HG03280 (cell line): ENCODE results near the gene VSNL1.

ENCODE experiments used
- ATAC-seq: cut with Tn5 transposase; IDR thresholded peaks from one replicate; pipeline ENCODE4 v1.9.1; 2021; ENCODE audit warnings: mild to moderate bottlenecking, moderate library complexity; ENCODE audit not compliant: unreplicated experiment

Gene VSNL1

DNA sequence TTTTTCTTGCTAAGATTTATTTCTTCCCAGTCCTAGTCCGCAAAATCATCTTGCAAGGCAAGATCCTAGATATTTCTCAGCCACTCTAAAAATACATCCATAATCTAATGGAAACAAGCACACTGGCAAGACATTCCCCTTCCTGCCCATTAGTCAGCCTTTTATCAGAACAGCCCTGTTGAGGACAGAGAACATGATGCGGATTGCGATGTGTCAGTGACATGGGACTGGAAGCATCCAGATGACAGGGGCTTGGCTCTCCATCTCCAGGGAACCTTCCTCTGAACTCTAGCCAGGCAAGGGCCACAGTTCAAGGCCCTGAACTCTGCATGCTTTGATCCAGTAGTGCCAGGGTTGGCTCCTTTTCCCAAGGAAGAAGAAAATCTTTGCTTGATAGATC is 70.0 kb downstream of the VSNL1 start:
- no peak for ATAC-seq

GRCh38 chr2:17611036-17611435 is 70.5 kb downstream of the VSNL1 start:
- no peak for ATAC-seq

- ATAC-seq = no peak
These were observed 73.9 kb downstream of the VSNL1 start for GRCh38 chr2:17614174-17614930.

DNA sequence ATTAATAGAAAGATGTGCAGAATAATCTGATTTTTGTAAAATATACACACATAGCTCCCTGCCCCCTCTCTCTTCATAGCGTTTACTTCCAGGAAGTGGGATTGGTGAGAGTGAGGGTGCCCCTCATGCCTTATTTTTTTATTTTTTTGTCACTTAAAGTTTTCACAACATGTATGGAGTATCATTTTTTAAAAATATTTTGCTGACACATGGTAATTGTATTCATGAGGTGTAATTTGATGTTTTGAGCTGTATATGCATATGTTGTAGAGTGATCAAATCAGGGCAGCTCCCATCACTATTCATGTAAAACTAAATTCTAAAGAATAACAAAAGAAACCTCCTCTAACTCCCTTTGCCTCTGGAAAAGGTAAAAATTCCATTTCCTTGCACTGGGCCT is 74.7 kb downstream of the VSNL1 start:
- no peak for ATAC-seq

- no peak for ATAC-seq
These were observed 75.3 kb downstream of the VSNL1 start for GRCh38 chr2:17615728-17616351.

DNA sequence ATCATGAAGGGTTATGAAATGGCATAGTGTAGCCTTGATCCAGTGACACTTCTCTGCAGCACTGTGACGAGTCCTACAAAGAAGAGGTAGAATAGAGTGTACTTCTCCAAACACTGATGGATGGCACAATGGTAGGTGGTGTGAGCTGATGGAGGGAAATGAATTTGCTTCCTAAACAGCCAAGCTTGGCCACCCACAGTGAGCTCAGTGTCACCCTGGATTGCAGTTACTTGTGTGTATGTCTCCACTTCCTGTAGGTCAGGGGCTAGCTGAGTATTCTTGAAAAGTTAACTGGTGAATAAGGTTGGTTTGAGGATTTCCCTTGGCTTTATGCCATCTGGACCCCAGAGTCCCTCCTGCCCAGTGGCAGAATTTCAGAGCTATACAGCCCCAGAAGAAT is 75.9 kb downstream of the VSNL1 start:
- ATAC-seq = no peak

GRCh38 chr2:17617516-17617915 is 77.0 kb downstream of the VSNL1 start:
- ATAC-seq = no peak

DNA sequence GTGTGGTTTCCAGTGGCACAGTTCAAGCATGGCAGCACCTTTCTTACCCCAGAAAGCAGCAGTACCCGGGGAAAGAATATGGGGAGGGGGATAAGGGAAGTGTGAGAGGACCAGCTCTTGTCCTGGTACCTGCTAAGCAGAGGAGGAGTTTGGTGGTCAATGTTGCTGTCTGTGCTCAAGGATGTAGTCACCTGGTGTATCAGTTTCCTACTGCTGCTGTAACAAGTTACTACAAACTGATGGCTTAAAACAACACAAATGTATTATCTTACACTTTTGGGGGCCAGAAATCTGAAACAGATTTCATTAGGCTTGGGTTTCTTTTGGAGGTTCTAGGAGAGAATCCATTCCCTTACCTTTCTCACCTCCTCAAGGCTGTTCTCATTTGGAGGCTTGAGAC is 77.5 kb downstream of the VSNL1 start:
- no peak for ATAC-seq

- ATAC-seq = no peak
These were observed 79.8 kb downstream of the VSNL1 start for GRCh38 chr2:17620280-17620679.

- ATAC-seq = no peak
These were observed 80.3 kb downstream of the VSNL1 start for GRCh38 chr2:17620841-17621240.

DNA sequence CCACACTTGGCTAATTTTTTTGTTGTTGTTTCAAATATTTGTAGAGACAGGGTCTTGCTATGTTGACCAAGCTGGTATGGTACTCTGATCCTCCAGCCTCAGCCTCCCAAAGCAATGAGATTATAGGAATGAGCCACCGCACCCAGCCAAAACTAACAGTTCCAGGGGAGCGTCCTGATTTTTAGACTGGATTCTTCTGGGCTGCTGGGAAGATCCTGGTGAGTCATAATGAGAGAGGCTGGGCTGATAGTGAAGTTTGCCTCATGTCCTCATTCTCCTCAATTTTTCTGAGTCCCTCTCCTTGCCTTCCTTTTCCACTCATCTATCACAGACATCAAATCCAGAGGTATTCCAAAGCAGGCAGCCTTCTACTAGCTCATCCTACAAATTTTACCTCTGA is 81.3 kb downstream of the VSNL1 start:
- no peak for ATAC-seq

GRCh38 chr2:17625446-17625845 is 85.0 kb downstream of the VSNL1 start:
- ATAC-seq = no peak

GRCh38 chr2:17626986-17627385 is 86.5 kb downstream of the VSNL1 start:
- no peak for ATAC-seq

DNA sequence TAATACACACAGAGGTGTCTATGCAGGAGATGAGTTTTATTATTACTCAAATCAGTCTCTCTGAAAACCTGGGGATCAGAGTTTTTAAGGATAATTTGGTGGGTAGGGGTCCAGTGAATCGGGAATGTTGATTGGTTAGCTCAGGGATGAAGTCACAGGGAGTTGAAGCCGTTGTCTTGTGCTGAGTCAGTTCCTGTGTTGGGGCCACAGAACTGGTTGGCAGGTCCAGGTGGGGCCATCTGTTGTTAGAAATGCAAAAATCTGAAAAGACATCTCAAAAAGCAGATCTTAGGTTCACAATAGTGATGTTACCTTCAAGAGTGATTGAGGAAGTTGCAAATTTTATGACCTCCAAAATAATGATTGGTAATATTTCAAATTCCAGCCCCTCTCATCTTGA is 86.9 kb downstream of the VSNL1 start:
- ATAC-seq = no peak

DNA sequence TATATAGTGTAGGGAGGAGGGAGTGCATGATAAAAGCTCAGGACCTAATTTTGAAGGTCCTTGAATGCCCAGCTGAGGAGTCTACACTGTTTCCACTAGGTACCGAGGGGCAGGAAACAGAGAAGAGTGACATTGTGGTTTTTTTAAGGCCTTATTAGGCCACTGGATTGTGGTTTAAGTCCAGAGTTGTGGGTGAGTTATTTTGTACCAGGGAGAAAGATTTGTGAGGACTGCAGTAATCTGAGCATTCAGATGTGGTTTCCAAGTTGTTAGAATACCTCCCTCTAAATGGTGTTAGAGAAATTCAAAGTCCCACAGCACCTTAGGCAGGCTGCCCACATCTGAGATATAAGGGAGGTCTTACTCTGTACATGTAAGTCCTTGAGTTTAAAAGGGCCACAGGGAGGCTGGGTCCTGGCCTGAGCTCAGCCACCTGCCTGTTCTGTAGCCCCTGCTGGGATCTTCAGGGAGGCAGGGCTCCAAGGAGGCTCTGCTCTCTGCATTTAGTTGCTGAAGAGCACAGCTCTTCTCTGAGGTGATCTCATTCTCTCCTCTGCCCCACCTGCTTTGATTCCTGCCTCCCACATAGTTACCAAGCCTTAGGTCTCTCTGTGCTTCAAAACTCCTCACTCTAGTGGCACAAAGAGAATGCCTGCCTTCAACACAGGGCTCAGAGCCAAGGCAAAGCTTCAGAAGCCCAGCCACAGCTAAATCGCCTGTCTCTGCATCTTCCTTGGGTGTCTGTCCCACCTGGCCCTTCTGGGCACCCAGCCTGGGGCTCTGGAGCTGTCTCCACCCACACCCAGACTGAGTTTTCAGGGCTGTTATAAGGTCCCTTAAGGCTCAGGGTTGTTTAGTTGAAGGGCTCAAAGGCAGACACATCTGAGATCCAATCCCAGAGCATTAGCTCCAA is 88.1 kb downstream of the VSNL1 start:
- ATAC-seq = no peak

DNA sequence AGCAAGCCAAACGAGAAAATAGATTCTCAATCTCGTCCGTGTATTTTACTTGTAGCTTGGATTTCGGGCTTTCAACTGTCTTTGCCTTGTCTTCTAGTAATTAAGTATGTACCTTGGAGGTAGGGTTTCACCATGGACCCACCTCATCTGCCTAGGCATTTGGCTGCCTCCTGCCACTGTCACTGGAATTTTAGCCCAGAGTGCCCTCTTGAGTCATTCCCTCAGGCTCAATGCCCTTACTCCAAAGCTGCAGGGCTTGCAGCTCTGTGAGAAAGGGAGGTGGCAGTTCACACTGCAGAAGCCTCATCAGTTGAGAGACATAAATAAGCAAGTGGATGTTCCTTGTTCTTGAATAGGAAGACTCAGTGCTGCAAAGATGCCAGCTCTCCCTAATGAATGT is 89.6 kb downstream of the VSNL1 start:
- ATAC-seq = no peak

- ATAC-seq = no peak
These were observed 94.5 kb downstream of the VSNL1 start for GRCh38 chr2:17634997-17635396.

DNA sequence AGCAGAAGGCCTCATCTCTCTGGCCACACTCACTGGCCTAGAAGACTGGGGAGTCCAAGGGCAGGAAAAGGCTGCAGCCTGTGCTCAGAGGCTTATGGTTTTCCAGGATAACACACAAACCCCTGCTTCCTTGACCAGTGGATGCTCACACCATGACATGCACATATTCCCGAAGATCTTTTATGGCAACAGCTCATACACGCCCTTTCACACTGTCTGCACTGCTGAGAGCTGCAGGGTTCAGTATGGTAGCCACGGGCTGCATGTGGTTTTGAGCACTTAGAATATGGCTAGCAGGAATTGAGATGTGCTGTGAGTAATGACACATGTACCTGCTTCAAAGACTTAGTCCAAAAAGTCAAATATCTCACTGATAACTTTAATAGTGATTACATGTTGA is 95.8 kb downstream of the VSNL1 start:
- no peak for ATAC-seq

- no peak for ATAC-seq
These were observed 96.8 kb downstream of the VSNL1 start for GRCh38 chr2:17637131-17637906.

DNA sequence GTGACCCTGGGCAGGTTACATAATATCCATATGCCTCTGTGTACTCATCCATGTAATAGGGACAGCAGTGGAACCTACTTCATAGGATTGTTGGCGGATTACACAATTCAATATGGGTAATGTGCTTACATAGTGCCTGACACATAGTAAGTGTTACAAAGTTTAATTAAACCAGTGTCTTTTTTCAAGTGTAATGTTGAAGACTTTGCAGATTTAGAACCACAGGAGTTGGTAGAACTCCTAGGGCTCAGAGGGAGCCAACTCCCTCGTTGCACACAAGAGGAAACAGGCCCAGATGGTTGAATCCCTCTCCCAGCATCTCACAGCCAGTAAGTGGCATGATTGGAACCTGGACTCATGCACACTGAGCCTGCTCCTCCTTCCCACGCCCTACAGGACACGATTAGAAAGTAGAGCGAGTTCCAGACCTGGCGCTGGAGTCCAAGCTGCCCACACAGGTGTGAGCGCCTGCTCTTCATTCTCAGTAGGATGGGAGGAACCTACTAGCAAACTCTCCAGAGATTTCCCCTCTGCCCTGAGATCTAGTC is 97.8 kb downstream of the VSNL1 start:
- ATAC-seq = no peak

DNA sequence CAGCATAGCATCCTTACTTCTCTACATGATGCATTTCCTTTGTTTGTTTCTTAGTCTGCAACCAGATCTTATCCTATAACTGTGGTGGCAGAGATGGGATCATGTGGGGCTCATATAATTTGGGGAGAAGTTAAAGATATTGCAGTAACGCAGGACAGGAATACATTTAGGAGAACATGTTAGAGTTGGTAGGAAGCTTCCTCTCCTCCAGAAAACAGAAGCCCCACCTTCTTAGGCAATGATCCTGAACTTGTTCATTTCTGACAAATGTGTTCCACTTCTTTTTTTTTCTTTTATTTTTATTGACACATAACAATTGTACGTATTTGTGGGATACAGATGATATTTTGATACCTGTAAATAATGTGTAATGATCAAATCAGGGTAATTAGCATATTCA is 99.9 kb downstream of the VSNL1 start:
- no peak for ATAC-seq
